HG03066 (cell line): ENCODE measurements around the gene CD151.

Source experiments
- ATAC-seq: cut with Tn5 transposase; IDR thresholded peaks from one replicate; pipeline ENCODE4 v1.9.1; 2021; ENCODE audit warnings: low read depth; ENCODE audit not compliant: unreplicated experiment

CD151 gene

DNA sequence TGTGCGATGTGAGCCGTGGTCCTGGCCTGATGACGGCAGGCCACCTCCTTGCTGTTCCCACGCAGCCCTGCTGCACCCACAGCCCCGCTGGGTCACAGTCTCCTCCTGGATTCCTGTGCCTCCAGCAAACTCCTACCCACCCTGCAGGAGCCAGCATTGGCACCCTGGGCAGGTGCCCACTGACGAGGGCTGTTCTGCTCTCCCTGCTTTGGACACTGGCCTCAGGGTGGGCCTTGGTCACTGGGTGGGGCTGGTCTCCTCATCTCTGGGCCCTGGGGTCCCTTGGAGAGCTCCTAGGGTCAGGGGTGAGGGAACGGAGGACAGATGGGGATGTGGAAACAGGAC lies 22.6 kb downstream of the CD151 start:
- no peak for ATAC-seq

DNA sequence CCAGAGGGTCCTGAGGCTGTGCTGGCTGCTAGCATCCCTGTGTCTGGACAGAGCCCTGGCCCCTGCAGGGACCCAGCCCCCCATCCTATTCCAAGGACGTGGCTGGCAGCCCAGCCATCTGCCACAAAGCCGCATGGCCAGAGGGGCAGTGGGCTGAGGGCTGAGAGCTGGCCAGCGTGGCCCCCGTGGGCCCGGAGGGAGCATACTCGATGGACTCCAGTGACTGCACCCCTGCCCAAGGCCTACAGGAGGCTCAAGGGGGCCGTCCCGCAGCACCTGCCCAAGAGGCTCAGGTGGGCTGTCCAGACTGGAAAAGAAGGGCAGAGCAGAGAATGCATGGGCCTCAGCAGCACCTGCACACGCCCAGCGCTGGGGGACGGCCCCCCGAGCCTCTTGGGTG lies 23.0 kb downstream of the CD151 start:
- ATAC-seq, result no peak

GRCh38 chr11:856397-856796 lies 23.6 kb downstream of the CD151 start:
- ATAC-seq, result no peak

- ATAC-seq, result no peak
Observed at GRCh38 chr11:858053-858761, 25.5 kb downstream of the CD151 start.

GRCh38 chr11:858762-859339 lies 26.1 kb downstream of the CD151 start:
- no peak for ATAC-seq

- no peak for ATAC-seq
Observed at GRCh38 chr11:859394-860131, 26.8 kb downstream of the CD151 start.

GRCh38 chr11:860234-861104 lies 27.7 kb downstream of the CD151 start:
- ATAC-seq, result no peak

DNA sequence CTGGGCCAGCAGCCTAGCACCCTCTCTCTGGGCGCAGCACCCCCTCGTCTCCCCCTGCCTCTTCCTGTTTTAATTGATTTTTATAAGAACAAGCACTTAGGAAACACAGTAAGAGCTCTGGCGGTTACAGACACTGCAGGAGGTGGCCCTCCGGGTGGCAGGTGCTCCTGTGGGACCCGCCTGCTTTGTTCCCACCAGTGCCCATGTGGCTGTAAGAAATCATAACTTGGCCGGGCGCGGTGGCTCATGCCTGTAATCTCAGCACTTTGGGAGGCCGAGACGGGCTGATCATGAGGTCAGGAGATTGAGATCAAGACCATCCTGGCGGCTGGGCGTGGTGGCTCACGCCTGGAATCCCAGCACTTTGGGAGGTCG lies 28.3 kb downstream of the CD151 start:
- ATAC-seq, result no peak

- no peak for ATAC-seq
Observed at GRCh38 chr11:862081-862661, 29.4 kb downstream of the CD151 start.

DNA sequence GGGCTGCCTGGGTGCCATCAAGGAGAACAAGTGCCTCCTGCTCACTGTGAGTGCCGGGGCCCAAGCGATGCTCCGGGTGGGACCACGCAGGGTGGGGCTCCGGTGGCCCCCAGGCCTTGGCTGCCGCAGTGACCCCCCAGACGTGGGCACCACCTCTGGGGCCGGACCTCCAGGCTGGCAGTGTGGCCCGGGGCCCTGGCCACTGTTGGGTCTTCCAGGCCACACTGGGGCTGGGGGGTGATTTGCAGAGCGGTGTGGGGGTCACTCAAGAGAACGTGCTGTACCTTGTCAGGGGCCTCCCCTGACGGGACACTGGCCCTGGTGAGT lies 29.9 kb downstream of the CD151 start:
- ATAC-seq, result no peak

DNA sequence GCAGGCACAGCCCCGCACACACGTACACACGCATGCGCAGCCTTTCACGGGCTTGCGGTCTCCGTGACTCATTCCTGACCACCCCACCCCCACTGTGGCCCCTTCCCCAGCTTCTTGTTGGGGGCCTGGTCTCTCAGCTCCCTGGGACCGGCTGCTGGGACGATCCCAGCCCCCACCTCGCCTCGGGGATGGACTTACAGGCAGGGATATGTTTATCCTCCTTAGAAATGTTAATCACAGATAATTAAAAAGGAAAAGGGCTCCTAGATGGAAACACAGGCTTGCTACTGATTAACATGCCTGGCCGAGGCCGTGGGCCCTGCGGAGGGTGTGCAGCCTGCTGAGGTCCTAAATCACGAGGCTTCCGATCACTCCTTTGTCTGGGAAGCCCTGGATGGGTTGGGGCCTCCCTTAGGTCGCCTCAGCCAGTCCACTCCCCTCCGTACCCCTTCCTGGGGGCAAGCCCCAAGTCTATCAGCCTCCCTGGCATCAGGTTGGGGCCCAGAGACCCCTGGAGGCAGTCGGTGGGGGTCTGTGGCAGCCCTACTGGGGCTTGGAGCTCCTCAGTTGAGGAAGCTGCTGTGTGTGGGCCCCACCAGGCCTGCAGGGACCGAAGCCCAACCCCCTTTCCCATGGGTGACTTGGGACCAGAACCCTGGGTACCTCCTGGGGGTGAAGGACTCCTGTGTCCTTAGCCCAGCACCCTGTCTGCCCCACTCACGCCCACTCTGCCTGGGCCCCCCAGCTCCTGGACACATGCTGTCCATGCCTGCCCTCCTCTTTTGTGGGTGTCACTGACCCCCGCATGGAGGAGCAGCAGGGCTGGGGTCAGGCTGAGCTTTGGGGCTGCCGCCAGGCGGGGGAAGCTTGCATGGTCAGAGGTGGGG lies 30.5 kb downstream of the CD151 start:
- no peak for ATAC-seq

DNA sequence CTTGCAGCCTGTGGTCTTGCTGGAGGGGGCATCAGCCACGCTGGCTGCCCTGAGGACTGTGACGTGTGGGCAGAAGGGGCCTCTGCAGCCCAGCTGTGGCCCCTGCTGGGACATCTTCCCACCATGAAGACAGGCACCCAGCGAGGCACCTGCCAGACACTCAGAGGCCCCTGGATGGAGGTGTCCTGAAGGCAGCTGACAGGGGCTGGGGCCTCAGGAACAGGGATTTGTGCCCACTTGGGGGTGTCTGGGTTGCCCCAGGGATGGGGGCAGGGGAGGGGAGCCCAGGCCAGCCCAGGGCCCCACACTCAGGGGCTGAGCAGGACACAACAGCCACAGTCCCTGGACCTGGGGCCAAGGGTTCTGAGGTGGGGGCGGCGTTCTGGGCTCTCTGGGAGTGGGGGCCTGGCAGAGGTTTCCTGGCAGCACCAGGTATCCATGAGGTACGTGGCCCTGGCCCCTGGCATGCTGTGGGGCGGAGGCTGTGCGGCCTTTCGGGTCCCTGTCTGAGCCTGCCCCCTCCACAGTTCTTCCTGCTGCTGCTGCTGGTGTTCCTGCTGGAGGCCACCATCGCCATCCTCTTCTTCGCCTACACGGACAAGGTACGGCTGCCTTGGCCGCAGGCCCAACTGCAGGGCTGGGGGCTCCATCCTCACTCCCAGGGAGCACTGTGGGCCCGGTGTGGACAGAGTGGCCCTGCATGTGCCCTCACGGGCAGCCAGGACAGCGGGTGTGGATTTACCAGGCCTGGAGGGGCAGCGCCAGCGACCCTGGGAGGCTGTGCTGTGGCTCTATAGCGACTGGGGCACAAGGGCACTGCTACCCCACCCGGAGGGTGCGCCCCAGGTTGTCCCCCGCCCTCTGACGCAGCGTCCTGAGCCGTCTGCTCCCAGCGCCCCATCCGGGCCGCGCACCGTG lies 31.4 kb downstream of the CD151 start:
- no peak for ATAC-seq

DNA sequence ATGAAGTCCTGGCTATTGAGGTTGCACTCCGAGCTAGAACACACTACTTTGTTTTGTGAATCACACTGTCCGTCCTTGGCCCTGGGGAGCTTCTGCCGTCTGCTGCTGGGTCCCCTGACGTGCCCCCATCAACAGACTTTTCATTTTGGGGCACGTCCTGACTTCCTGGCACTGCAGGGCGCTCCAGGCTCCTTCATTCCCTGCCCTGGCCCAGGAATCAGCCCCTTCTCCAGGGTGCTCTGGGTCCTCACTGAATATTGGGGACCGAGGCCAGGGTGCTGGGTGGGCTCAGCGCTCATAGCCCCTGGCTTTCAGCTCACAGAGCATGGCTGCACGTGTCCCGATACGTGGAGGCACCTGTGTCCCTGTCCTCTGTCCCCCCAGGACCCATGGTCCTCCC lies 32.1 kb downstream of the CD151 start:
- ATAC-seq, result no peak

DNA sequence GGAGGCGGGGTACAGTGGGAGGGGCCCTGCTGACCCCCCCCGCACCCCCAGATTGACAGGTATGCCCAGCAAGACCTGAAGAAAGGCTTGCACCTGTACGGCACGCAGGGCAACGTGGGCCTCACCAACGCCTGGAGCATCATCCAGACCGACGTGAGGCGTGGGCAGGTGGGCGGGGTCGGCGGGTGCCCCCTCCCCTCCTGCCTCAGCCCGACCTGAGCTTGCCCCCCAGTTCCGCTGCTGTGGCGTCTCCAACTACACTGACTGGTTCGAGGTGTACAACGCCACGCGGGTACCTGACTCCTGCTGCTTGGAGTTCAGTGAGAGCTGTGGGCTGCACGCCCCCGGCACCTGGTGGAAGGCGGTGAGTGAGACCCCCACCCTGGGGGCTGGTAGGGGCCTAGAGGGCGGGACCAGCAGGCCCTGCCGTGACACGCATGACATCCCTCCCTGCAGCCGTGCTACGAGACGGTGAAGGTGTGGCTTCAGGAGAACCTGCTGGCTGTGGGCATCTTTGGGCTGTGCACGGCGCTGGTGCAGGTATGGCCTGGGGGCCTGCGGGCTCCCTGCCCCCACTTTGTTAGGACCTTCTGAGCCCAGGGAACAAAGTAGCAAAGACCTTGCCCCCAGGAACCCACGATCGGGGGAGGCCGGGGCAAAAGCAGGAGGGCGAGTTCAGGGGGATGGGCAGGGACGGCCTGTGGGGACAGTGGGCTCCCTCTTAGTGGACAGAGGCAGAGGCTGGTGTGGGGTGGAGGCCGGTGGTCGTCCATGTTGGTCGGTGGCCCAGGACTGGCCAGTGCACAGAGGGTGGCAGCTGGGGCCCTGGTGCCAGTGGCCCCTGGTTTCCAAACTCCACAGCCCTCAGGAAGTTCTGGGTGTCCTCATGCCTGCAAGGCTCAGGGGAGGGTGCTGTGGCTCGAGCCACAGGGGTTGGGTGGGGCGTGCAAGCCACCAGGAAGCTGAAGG lies 33.0 kb downstream of the CD151 start:
- no peak for ATAC-seq

- no peak for ATAC-seq
Observed at GRCh38 chr11:866481-866880, 33.7 kb downstream of the CD151 start.

GRCh38 chr11:867856-868358 lies 35.2 kb downstream of the CD151 start:
- no peak for ATAC-seq

DNA sequence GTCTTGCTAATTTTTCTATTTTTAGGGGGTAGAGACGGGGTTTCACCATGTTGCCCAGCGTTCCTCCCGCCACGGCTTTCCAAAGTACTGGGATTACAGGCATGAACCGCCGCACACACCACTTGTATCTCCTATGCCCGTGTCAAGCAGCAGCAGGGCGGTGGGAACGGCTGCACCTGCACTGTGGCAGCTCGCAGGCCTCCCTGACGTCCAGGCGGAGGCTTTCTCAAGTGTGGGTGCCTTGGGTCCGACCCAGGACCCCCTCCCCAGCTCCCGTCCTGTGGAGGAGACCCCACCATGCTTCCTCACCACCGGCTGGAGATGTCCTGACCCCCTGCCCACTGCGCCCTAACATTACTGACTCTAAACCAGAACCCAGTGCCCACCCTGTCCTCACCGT lies 35.6 kb downstream of the CD151 start:
- ATAC-seq, result no peak

GRCh38 chr11:868802-869201 lies 36.0 kb downstream of the CD151 start:
- no peak for ATAC-seq
